Right lobe of liver (tissue), 6 donors: ENCODE data around the gene CNR2. TPM values are rescaled to one million over a fixed set of nuclear protein-coding genes. Genes with fewer than 3 reads are reported as not detected.
"Not testable (repeated sequence)": the region's sequence is repeated elsewhere in the genome, so short reads cannot be mapped to it uniquely, and the experiment has no call there.

Source experiments
- ATAC-seq, 4 donors: fragments of 200-7000 bp; cut with Tn5 transposase; one replicate each; pipeline ENCODE4 v1.9.1; 2020; ENCODE audit warnings: mild to moderate bottlenecking in 4 of 4, moderate library complexity in 4 of 4
- DNase-seq, 3 donors: peaks; one replicate each; pipeline ENCODE4 v3.0.0-alpha.2; 2020
- H3K27ac ChIP-seq, 3 donors: fragments of 200-600 bp; one replicate each; pipeline ENCODE4 v1.8.0; 2022
- H3K27me3 ChIP-seq, 2 donors: fragments of 200-600 bp; one replicate each; pipeline ENCODE4 v1.8.0; 2022
- H3K36me3 ChIP-seq, 4 donors: fragments of 200-600 bp; sonication (generic) in 1 of 4; one replicate each; pipeline versions ENCODE4 v1.5.1 to v1.8.0; 2017 to 2022; ENCODE audit warnings: control low read depth in 1 of 4
- H3K4me1 ChIP-seq, 4 donors: fragments of 200-600 bp; sonication (generic) in 1 of 4; one replicate each; pipeline versions ENCODE4 v1.5.1 to v1.8.0; 2017 to 2022; ENCODE audit warnings: control low read depth in 1 of 4
- H3K4me3 ChIP-seq, 3 donors: fragments of 200-600 bp; one replicate each; pipeline ENCODE4 v1.8.0; 2022
- H3K9me3 ChIP-seq, 4 donors: fragments of 200-600 bp; sonication (generic) in 1 of 4; one replicate each; pipeline versions ENCODE4 v1.5.1 to v1.8.0; 2017 to 2022; ENCODE audit warnings: control low read depth in 1 of 4
- POLR2A ChIP-seq: fragments of 450-650 bp; IDR thresholded peaks from one replicate; pipeline ENCODE4 v1.6.1; 2017; ENCODE audit warnings: antibody characterized with exemption, mild to moderate bottlenecking
- WGBS: methylation state at CpG from one replicate; pipeline ENCODE4 v1.1.6; 2018; ENCODE audit warnings: low coverage, low lambda C conversion rate; ENCODE audit not compliant: insufficient coverage; ENCODE audit errors: missing lambda C conversion rate; 5-methylcytosine and 5-hydroxymethylcytosine counted together
- intact Hi-C, 2 donors: fragments of 100-400 bp; cut with DNase I; formaldehyde crosslinking; loops; one replicate each; pipeline versions ENCODE4 v1.11.2 to v1.14.1; 2022
- long read RNA-seq: library from polyadenylated mRNA; unstranded; transcript quantifications from one replicate; pipeline ENCODE4 v2.0.0, GENCODE V29; 2019
- total RNA-seq, 6 experiments: library from RNA; depleted of rRNA in 2 of 6; stranded (reverse); fragments of >200 nt in 2 of 6; fragmentation: NEBNext Ultra II Directional in 3 of 6; extraction: Animal tissue kit (Norgen Biotek cat#: 25700) in 3 of 6; gene quantifications; one replicate each; pipeline versions ENCODE4 v1.1.0 to v1.2.4, GENCODE V29; 2016 to 2023
- TF ChIP-seq, protein P1 (sequence below), 4 donors: fragments of 200-600 bp in 3 of 4; fragments of 450-650 bp in 1 of 4; IDR thresholded peaks; one replicate each; pipeline versions ENCODE4 v1.5.1 to v1.8.0; 2016 to 2022; ENCODE audit warnings: antibody characterized with exemption in 4 of 4, mild to moderate bottlenecking in 2 of 4
- donor health status: DM: no; HTN: yes; CAD: no.
- donor health status: DM: no; HTN: no; CAD: no.
- donor health status: DM: no; HTN: no; CAD: no.
- donor health status: DM: no; HTN: yes; CAD: no.
- donor health status: DM: no; HTN: yes; CAD: no.

The CNR2 gene
- total RNA-seq: under 1 TPM in 4 of 6 experiments, not detected in 2; 0.04 to 0.07 (median 0.06) TPM
- long read RNA-seq: 0 reads

DNA sequence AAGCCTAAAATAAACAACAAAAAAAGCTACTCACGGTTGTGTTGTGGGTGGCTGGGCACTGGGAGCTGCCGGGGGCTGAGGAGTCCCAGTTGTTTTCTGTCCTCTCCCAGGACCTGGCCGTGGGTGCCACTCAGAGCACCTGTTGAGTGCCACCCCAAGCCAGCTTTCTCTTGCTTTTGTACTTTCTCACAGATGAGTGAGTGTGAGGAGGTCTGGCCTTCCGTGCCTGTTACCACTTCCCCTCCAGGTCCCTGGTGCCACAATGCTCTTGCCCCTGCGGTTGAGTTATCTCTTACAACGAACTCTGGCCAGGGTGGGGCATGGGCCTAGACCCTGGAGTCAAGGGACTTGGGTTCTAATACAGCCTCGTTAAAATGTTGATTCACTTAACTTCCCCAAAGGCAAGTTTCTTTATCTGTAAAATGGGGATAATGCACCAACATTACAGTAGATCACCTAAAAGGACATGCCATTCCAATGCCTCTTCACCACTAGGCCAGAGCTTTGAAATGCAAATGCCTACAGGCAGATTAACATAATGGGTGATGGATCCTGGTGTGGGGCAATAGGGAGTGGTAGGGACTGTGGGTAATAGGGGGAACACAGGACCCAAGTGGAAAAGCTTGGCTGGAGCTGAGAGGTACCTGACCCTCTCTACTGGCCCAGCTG is at the start of gene CNR2:
Gene CNR2 (minus strand): TSS at position 151 of the 669 bp plus-strand sequence. CDS start 37,745 bp downstream, outside the sequence.
- Histone ChIP-seq H3K4me1 (no peaks in the 10 kb centered on the region), H3K9me3 (no peaks in the 10 kb centered on the region), H3K36me3 (no peaks in the 10 kb centered on the region), H3K27me3 (no peaks in the 10 kb centered on the region), H3K4me3 (no peak within 1 kb of the TSS), H3K27ac (no peak within 1 kb of the TSS)
- ATAC-seq (peak in 2 of 4 donors; percentile 20 to 31), DNase-seq (no peak)
- 49% methylated on average over 7 of the region's 7 CpGs for WGBS
- TF ChIP-seq POLR2A: no peak
- TF ChIP-seq, protein P1, sequence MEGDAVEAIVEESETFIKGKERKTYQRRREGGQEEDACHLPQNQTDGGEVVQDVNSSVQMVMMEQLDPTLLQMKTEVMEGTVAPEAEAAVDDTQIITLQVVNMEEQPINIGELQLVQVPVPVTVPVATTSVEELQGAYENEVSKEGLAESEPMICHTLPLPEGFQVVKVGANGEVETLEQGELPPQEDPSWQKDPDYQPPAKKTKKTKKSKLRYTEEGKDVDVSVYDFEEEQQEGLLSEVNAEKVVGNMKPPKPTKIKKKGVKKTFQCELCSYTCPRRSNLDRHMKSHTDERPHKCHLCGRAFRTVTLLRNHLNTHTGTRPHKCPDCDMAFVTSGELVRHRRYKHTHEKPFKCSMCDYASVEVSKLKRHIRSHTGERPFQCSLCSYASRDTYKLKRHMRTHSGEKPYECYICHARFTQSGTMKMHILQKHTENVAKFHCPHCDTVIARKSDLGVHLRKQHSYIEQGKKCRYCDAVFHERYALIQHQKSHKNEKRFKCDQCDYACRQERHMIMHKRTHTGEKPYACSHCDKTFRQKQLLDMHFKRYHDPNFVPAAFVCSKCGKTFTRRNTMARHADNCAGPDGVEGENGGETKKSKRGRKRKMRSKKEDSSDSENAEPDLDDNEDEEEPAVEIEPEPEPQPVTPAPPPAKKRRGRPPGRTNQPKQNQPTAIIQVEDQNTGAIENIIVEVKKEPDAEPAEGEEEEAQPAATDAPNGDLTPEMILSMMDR (IDR thresholded peaks at IDR 0.05): no peak
- intact Hi-C loops: no loop called here

DNA sequence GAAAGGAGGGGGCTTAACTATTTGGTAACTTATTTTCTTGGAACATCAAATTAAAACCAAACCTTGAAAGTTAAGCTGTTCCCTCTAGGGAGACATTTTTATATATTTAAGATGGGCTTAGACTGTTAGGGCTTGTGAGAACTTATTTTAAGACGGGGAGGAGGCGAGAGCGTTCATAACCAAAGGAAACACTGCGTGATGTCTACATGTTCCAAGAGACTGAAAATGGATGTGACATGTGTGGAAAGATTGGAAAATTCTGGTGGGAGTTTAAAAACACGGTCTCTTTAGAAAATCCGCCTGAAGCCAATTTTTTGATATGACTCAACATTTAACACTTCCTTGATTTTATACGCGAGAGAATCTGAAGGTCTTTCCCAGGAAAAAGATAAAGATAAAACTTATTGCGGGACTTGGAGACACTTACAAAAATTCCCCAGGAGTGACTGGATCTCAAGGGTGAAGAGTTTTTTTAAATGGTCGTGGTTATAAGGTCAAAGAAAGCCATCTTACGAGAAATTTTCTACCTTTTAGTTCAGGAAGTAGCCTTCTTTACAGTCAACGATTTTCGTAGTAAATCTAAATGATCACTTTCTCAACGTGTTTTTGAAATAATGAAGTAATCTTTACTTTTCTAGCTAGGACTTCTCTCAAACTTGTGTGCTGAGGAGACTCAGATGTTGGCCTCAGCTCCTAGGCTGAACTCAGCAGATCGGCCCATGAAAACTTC is 47.3 kb upstream of the CNR2 start:
- H3K4me3 ChIP-seq: peak overlapping the region; percentile 61 to 81 (median 76)
- peaks cover 0 to 12% (median under 1%) of the 10 kb centered on the region in 4 donors for H3K36me3 ChIP-seq
- no peaks in the 10 kb centered on the region for H3K9me3 ChIP-seq
- ATAC-seq: no peak
- under 1% methylated on average over 15 of the region's 15 CpGs for WGBS
- no peaks in the 10 kb centered on the region for H3K27me3 ChIP-seq
- peak overlapping the region; percentile 97 to 100 (median 97) for H3K27ac ChIP-seq
- TF ChIP-seq, protein P1 (IDR thresholded peaks at IDR 0.05): no peak
- no peak for TF ChIP-seq POLR2A
- intact Hi-C loops: no loop called here
- no peak for DNase-seq
- H3K4me1 ChIP-seq: peaks cover 0 to 27% (median 4%) of the 10 kb centered on the region in 4 donors

DNA sequence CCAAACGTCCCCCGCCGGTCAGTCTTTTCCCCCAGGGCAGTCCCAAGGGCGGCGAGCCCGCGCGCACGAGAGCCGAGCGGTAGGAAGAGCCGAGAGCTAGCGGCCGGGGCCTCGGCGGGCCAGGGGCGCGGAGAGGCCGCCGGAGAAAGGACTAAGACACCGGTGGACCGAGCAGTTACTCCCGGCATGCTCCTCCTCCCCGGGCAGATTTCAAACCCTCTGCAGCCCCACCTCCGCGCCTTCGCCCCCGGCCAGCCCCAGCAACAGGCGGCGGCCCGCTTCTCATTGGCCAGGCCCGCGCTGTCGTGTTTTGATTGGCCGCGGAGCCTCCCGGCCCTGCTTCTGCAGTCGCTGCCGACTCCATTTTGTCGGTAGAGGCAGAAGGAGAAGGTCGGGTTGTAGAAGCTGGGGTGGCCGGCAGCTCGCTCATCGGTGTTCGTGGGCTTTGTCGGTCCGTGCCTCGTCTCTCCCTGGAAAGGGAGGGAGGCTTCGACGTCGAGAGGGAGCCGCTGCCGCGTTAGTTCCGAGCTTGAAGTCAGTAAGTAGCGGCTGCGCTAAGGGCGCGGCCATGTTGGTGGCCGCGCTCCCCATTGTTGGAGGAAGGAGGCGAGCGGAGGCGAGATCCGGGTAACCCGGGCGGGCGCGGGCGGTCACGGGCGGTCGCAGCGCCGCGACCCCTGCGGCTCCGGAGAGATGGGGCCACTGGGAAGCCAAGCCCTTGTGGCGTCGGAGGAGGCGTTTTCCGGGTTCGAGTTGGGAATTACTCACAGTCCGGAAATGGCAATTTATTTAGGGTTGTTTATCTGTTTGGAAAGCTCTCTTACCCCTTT is 46.5 kb upstream of the CNR2 start, which contains the start of gene PNRC2:
Gene PNRC2 (plus strand): TSS at position 368 of the 830 bp plus-strand sequence. CDS start 1,630 bp downstream, outside the sequence.
- H3K9me3 ChIP-seq: no peaks in the 10 kb centered on the region
- peak within 1 kb of the TSS; percentile 61 to 81 (median 76) for H3K4me3 ChIP-seq
- peak; percentile 93 to 98 (median 96) for ATAC-seq
- intact Hi-C loops: no loop called here
- TF ChIP-seq POLR2A: peak; percentile 94
- TF ChIP-seq, protein P1 (IDR thresholded peaks at IDR 0.05): no peak
- H3K27me3 ChIP-seq: no peaks in the 10 kb centered on the region
- H3K27ac ChIP-seq: peak within 1 kb of the TSS; percentile 97 to 100 (median 97)
- H3K4me1 ChIP-seq: peaks cover 0 to 25% (median 4%) of the 10 kb centered on the region in 4 donors
- DNase-seq: peak; percentile 98
- peaks cover 0 to 12% (median under 1%) of the 10 kb centered on the region in 4 donors for H3K36me3 ChIP-seq
- under 1% methylated on average over 27 of the region's 84 CpGs for WGBS

DNA sequence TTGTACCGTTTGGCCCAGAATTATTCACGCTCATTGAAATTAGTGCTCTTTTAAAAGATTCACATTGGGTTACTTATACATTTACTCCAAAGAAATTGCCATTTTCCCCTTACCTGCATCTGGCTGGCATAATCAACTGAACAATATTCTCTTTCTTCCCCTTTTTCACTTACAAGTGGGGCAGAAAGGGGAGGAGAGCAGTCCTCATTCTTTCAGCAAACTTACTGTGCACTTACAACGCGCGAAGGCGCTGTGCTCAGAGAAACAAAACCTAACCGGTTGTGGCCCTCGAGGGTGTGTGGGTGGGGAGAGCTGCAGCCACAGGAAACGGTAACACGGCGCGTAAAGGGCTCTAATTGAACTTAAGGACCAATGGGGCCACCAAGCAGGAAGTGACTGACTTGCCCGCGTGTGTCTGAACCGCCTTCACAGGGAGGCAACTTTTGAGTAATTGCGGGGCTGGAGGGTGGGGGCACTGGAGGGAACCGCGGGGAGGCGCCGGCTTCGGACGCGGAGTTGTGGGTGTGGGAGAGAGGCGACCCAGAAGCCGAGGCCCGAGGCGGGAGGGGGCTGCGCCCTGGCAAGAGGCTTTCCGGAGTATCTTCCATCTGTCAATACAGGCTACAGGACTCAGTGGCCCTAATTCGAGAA is 45.8 kb upstream of the CNR2 start:
- WGBS: under 1% methylated on average over 11 of the region's 30 CpGs
- H3K27ac ChIP-seq: peak overlapping the region; percentile 97 to 100 (median 97)
- peak overlapping the region; percentile 61 to 81 (median 76) for H3K4me3 ChIP-seq
- H3K27me3 ChIP-seq: no peaks in the 10 kb centered on the region
- intact Hi-C loops: no loop called here
- ATAC-seq: peak; percentile 75 to 79 (median 77)
- TF ChIP-seq, protein P1 (IDR thresholded peaks at IDR 0.05): peak; percentile 2 to 35 (median 24)
- TF ChIP-seq POLR2A: no peak
- peaks cover 0 to 17% (median 4%) of the 10 kb centered on the region in 4 donors for H3K4me1 ChIP-seq
- H3K36me3 ChIP-seq: peaks cover 0 to 9% (median under 1%) of the 10 kb centered on the region in 4 donors
- no peaks in the 10 kb centered on the region for H3K9me3 ChIP-seq
- peak; percentile 83 to 87 (median 86) for DNase-seq

DNA sequence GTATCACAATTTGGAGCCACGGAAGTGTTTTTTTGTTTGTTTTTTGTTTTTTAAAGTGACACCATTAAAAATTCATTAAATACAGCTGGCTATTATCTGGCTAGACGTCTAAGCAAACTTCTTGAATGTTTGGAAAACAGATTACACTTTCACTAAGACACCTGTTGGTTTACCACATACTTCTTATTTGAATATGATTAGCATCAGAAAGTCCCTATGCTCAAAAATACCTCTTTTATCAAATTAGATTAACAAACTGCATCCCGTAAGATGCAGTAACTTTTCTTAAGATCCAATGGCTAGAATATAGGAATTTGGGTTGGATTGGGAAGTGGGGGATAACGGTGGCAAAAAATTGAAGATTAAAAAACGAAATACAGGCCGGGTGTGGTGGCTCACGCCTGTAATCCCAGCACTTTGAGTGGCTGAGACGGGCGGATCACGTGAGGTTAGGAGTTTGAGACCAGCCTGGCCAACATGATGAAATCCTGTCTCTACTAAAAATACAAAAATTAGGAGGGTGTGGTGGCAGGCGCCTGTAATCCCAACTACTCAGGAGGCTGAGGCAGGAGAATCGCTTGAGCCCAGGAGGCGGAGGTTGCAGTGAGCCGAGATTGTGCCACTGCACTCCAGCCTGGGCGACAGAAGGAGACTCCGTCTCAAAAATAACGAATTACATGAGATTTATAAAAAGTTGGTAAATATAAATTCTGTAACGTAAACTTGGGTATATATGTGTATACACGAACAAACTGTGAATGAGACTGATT is 45.1 kb upstream of the CNR2 start:
- peak overlapping the region; percentile 97 to 100 (median 97) for H3K27ac ChIP-seq
- peaks cover 0 to 14% (median 4%) of the 10 kb centered on the region in 4 donors for H3K4me1 ChIP-seq
- H3K9me3 ChIP-seq, ATAC-seq, H3K27me3 ChIP-seq, H3K36me3 ChIP-seq, intact Hi-C loops, DNase-seq: not testable (repeated sequence)
- peak overlapping the region; percentile 61 to 81 (median 76) for H3K4me3 ChIP-seq
- WGBS: 50% methylated on average over 19 of the region's 19 CpGs
